HG03060 (cell line): ENCODE data around the gene CAMK1D.

Experiments used
- ATAC-seq: cut with Tn5 transposase; IDR thresholded peaks from one replicate; pipeline ENCODE4 v1.9.1; 2021; ENCODE audit warnings: low read depth, moderate number of reproducible peaks; ENCODE audit not compliant: unreplicated experiment

Gene CAMK1D

DNA sequence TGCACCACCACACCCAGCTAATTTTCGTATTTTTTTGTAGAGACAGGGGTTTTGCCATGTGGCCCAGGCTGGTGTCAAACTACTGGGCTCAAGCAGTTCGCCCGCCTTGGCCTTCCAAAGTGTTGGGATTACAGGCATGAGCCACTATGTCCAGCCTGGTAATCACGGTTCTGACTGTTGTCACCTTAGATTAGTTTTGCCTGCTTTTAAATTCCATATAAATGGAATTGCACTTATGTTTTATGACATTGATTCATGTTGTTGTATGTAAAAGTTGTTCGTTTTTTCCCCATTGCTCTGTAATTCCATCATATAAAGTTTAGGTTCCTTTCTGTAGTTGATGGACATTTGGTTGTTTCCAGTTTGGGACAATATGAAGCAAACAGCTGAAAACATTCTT, 106.0 kb downstream of the CAMK1D start:
- ATAC-seq: no peak

DNA sequence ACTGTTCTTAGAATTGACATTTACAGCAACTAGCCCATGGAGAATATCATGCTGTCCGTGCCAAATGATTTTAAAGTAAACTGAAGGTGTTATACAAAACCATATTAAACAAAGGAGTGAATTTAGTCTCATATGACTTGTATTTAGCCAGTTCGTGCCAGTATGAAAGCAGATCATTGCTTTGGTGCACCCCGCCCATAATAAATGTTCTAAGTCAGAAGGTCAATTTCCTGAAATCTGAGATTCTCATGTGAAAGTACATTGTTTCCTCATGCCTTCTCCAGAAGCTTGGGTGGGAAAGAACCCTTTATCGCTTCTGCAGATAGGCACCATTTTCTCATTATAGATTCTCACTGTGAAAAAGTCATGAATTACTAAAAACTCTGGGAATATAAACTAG, 106.4 kb downstream of the CAMK1D start:
- no peak for ATAC-seq

GRCh38 chr10:12459340-12459739, 110.0 kb downstream of the CAMK1D start:
- no peak for ATAC-seq

DNA sequence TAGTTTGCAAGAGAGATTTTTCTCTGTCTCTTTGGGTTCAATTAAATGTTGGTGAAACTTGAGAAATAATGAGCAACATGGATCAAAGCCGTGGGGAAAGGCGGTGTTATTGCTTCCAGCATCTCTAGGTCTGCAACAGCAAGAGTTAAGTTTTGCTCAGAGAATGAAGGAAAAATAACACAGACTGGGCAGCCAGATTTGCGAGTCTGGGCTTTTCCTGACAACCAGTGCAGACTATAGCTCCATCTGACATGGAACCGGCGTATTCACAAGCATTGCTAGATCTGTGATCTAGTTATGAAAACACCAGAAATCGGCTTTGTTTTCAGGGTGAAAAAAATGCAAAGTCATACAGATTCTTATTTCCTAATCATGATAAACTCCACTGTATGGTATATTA, 110.4 kb downstream of the CAMK1D start:
- ATAC-seq: no peak

DNA sequence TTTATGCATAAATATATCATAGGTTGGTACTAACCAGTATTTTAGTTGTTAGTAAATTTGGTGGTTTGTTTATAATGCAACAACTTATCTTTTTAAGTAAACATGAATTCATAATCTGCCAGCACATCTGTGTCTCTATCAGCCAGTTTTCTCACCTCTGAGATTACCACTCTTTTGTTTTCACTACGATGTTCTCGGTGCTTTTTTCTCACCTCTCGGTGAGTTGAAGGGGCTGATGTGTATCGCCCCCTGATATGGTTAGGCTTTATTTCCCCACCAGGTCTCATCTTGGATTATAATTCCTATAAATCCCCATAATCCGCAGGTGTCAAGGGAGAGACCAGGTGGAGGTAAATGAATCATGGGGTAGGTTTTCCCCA, 114.1 kb downstream of the CAMK1D start:
- ATAC-seq: no peak

- ATAC-seq: no peak
Observed at GRCh38 chr10:12465385-12466136, 116.2 kb downstream of the CAMK1D start.

DNA sequence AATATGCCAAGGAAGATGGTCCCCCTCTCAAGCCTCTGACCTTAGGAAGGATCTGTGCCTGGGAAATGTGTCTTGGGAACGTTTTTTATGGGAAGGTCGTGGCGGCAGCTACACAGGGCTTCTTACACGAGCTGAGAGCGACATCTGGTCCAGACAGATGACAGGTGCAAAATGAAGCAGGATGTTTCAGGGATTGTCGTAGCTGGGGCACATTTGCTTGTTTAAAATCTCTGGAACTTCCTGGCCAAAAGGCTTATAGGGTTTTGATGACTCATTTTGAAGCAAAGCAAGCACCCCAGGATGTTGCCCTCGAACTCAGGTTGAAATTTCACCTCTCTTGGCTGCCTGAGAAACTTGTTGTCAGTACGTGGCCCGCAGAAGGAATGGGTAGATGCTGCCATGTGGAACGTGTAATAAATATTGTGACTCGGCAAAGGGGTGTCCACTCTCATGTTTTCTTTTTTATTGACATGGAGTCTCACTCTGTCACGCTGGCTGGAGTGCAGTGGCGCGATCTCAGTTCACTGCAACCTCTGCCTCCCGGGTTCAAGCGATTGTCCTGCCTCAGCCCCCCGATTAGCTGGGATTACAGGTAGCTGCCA, 117.5 kb downstream of the CAMK1D start:
- no peak for ATAC-seq

DNA sequence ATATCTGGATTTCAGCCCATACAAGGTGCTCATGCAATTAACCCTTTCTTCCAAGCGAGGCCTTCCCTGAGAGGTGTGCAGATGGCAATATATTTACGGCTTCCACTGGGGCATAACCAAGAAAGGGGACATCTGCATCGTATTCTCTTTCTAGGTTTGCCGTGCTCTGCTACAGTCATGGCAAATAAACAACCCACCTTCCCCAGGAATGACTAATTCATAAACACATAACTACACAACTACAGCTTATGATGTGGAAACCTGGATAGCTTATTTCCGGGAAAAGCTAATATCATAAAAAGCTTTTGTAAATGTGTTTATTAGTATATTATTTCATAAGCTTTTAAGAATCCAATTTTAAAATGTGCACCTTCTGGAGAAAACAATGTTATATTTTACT, 120.0 kb downstream of the CAMK1D start:
- ATAC-seq: no peak

DNA sequence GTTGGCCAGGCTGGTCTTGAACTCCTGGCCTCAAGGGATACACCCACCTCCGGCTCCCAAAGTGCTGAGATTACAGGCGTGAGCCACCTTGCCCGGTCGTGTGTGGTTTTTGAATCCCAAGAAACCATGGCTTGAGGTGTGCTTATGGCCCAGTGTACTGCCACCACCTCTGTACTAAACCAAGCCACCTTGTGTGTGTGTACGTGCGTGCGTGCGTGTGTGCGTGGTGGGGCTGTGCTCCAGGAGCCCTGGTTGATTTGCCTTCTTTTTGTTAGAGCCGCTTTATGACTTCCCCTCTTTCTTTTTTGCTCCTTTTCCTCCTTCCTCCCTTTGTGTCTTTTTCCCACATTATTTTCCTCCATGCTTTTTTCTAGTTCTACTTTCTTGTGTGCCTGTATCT, 121.4 kb downstream of the CAMK1D start:
- no peak for ATAC-seq

DNA sequence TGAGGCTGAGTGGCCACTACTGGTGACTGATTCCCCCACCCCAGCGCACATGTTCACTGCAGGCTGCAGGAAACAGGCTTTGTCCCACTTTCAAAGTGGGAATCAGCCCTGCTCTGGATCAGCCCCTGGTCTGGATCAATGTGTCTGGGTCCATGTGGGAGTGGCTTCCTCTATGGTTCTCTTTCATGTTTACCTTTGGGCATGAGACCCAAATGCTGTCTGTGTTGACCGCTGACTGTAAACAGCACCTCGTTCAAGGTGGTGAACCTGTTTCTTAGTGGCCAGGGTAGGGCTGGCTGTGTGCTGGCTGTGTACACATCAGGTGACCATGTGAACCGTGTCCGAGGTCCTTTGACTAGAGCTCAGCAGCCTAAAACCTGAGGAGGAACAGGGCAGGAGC, 121.8 kb downstream of the CAMK1D start:
- no peak for ATAC-seq

- ATAC-seq: no peak
Observed at GRCh38 chr10:12473491-12473890, 124.1 kb downstream of the CAMK1D start.

DNA sequence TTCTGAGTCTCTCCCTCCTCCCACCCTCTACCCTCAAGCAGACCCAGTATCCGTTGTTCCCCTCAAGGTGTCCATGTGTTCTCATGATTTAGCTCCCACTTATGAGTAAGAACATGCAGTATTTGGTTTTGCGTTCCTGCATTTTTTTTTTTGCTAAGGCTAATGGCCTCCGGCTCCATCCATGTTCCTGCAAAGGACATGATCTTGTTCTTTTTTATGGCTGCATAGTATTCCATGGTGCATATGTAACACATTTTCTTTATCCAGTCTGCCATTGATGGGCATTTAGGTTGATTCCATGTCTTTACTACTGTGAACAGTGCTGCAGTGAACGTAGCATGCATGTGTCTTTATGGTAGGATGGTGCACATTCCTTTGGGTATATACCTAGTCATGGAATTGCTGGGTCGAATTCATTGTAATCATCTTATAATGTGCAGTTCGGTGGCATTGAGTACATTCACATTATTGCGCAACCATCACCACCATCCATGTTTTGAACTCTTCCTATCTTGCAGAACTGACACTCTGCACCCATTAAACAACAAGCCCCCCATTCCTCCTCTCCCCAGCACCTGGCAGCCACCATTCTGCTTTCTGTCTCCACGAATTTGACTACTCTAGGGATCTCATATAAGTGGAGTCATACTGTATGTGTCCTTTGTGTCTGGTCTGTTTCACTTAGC, 125.5 kb downstream of the CAMK1D start:
- ATAC-seq: no peak

- ATAC-seq: no peak
Observed at GRCh38 chr10:12476656-12477055, 127.3 kb downstream of the CAMK1D start.

DNA sequence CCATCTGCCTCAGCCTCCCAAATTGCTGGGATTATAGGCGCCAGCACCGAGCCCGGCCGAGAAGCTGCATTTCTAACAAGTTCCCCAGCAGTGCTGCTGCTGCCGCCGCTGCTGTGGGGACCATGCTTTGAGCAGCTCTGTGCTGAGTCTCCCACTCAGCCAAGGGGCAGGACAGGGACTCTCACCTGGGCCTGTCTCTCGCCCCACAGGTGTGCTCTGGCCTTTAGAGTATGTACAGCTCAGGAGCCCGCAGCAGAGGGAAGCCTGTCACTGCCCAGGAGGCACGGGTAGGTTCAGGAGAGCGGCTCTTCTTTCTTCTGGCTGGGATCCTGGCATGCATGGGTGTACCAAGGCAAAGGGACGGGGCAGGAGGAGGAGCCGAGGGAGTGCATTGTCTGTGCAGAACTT, 130.1 kb downstream of the CAMK1D start:
- ATAC-seq: no peak

GRCh38 chr10:12479924-12480323, 130.6 kb downstream of the CAMK1D start:
- no peak for ATAC-seq

DNA sequence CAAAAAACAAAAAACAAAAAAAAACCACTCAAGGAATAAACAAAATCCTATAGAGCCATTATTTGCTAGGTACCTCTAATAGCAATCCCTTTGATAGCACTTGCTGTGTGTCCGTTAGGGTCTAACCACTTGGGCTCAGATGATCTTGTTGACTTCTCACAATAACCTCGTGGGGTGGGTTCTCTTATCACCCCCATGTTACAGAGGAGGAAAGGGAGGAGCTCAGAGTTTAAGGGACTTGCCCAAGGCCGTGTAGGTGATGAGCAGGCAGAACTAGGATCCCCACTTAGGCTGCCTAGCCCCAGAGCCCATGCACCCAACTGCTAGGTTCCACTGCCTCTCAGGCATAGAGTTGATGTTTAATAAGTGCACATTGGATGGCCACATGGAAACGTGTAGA, 131.1 kb downstream of the CAMK1D start:
- ATAC-seq: no peak

DNA sequence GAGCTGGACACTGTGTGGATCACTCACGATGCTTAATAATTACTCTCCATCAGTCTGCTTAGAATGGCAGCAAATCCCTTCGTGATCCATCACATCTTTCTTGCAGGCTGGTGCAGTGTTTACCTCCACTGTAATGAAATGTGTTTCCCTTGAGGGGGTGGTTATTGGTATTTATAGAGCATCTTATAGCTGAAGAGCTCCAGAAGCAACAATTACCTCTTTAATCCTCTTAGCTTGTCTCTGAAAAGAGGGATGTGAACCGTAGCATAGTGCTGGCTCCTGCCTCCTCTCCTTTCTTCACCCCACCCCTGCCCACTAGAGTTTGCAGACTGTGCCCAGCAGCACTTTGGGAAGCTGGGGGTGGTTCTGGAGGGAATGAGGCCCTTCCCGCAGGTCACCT, 132.6 kb downstream of the CAMK1D start:
- ATAC-seq: no peak

DNA sequence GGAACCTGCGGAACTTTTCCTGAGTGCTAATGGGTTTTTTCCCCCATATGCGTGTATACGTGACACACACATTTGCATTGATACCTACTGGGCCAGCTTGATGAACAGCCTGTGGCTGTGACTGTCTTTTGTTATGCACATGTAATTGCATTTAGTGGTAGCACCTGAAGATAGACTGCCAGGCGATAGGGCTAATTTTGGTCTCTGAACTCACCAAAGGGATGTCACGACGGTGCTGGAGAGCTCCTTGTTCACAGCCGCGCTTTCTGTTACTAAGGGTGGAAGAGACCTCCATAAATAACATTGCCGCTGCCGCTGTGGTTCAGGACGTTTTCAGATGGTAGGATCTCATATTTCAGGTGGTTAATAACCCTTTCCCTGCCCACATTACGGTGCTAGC, 133.2 kb downstream of the CAMK1D start:
- no peak for ATAC-seq

GRCh38 chr10:12484002-12484918, 134.9 kb downstream of the CAMK1D start:
- no peak for ATAC-seq

GRCh38 chr10:12484941-12485805, 135.8 kb downstream of the CAMK1D start:
- ATAC-seq: no peak
